SK-N-SH treated with all-trans-retinoic acid at 6 μM for 48 hours (cell line): ENCODE measurements around the gene SIN3B.

Experiments used
- ATAC-seq: fragments of 200-7000 bp; cut with Tn5 transposase; 3 replicates; pipeline ENCODE4 v1.9.1; 2020; ENCODE audit warnings: mild to moderate bottlenecking, moderate library complexity
- BACH2 ChIP-seq: fragments of 250-450 bp; sonication (Bioruptor Pico); IDR thresholded peaks from 2 replicates; pipeline ENCODE4 v1.9.0; 2021; ENCODE audit warnings: mild to moderate bottlenecking, borderline replicate concordance
- CREB5 ChIP-seq: fragments of 250-450 bp; sonication (Bioruptor Pico); IDR thresholded peaks from 2 replicates; pipeline ENCODE4 v1.5.1; 2020; ENCODE audit warnings: low read depth, mild to moderate bottlenecking, moderate library complexity
- CSDC2 ChIP-seq: fragments of 250-450 bp; sonication (Bioruptor Pico); IDR thresholded peaks from 2 replicates; pipeline ENCODE4 v1.5.0; 2020; ENCODE audit warnings: mild to moderate bottlenecking, moderate library complexity
- CSRNP3 ChIP-seq: fragments of 250-450 bp; sonication (Bioruptor Pico); IDR thresholded peaks from 2 replicates; pipeline ENCODE4 v1.5.1; 2021; ENCODE audit warnings: mild to moderate bottlenecking, moderate library complexity
- ESRRG ChIP-seq: fragments of 250-450 bp; sonication (Bioruptor Pico); IDR thresholded peaks from 2 replicates; pipeline ENCODE4 v1.6.1; 2021; ENCODE audit warnings: mild to moderate bottlenecking
- GLIS3 ChIP-seq: fragments of 250-450 bp; sonication (Bioruptor Pico); IDR thresholded peaks from 2 replicates; pipeline ENCODE4 v1.5.0; 2020; ENCODE audit warnings: mild to moderate bottlenecking, moderate library complexity
- ISL1 ChIP-seq: fragments of 250-450 bp; sonication (Bioruptor Pico); IDR thresholded peaks from 2 replicates; pipeline ENCODE4 v2.1.2; 2022; ENCODE audit warnings: mild to moderate bottlenecking, moderate library complexity
- OSR1 ChIP-seq: fragments of 250-450 bp; sonication (Bioruptor Pico); IDR thresholded peaks from 2 replicates; pipeline ENCODE4 v1.8.0; 2022; ENCODE audit warnings: moderate library complexity, mild to moderate bottlenecking, inconsistent platforms
- PATZ1 ChIP-seq: fragments of 250-450 bp; sonication (Bioruptor Pico); IDR thresholded peaks from 2 replicates; pipeline ENCODE4 v1.8.0; 2020; ENCODE audit warnings: mild to moderate bottlenecking, moderate library complexity, borderline replicate concordance
- POU6F1 ChIP-seq: fragments of 250-450 bp; sonication (Bioruptor Pico); IDR thresholded peaks from 2 replicates; pipeline ENCODE4 v1.8.0; 2021; ENCODE audit warnings: low read depth, mild to moderate bottlenecking, moderate library complexity, borderline replicate concordance
- PPARA ChIP-seq: fragments of 250-450 bp; sonication (Bioruptor Pico); IDR thresholded peaks from 2 replicates; pipeline ENCODE4 v1.5.0; 2020; ENCODE audit warnings: mild to moderate bottlenecking, borderline replicate concordance
- RARB ChIP-seq: fragments of 250-450 bp; sonication (Bioruptor Pico); IDR thresholded peaks from 2 replicates; pipeline ENCODE4 v1.8.0; 2021; ENCODE audit warnings: mild to moderate bottlenecking, moderate library complexity
- SNAI2 ChIP-seq: fragments of 250-450 bp; sonication (Bioruptor Pico); IDR thresholded peaks from 2 replicates; pipeline ENCODE4 v1.5.0; 2020; ENCODE audit warnings: mild to moderate bottlenecking, moderate library complexity
- TCF4 ChIP-seq: fragments of 250-450 bp; sonication (Bioruptor Pico); IDR thresholded peaks from 2 replicates; pipeline ENCODE4 v1.8.0; 2021; ENCODE audit warnings: mild to moderate bottlenecking, moderate library complexity, borderline replicate concordance
- TSHZ2 ChIP-seq: fragments of 250-450 bp; sonication (Bioruptor Pico); IDR thresholded peaks from 2 replicates; pipeline ENCODE4 v1.5.0; 2020; ENCODE audit warnings: mild to moderate bottlenecking, moderate library complexity
- ZC3H10 ChIP-seq: fragments of 250-450 bp; sonication (Bioruptor Pico); IDR thresholded peaks from 2 replicates; pipeline ENCODE4 v1.5.1; 2021; ENCODE audit warnings: mild to moderate bottlenecking, moderate library complexity
- ZFP3 ChIP-seq: fragments of 250-450 bp; sonication (Bioruptor Pico); IDR thresholded peaks from 2 replicates; pipeline ENCODE4 v1.5.0; 2020; ENCODE audit warnings: mild to moderate bottlenecking, moderate library complexity
- ZNF565 ChIP-seq: fragments of 450-650 bp; formaldehyde crosslinking; conservative IDR thresholded peaks from 2 replicates; pipeline ENCODE4 v1.5.0; 2020; ENCODE audit warnings: low read depth, mild to moderate bottlenecking, moderate library complexity
- ZNF70 ChIP-seq: fragments of 450-650 bp; formaldehyde crosslinking; IDR thresholded peaks from 2 replicates; pipeline ENCODE4 v1.5.0; 2020; ENCODE audit warnings: mild to moderate bottlenecking, moderate library complexity

The SIN3B gene

GRCh38 chr19:16782719-16783118, 46.5 kb upstream of the SIN3B start:
- TF ChIP-seq ISL1 (CRISPR knock-in tag) (no peak), ZNF70 (CRISPR knock-in tag) (no peak), ZFP3 (CRISPR knock-in tag) (no peak), CSDC2 (CRISPR knock-in tag) (no peak), GLIS3 (no peak), BACH2 (CRISPR knock-in tag) (no peak), ZNF565 (CRISPR knock-in tag) (no peak), POU6F1 (no peak), ZC3H10 (CRISPR knock-in tag) (no peak), OSR1 (CRISPR knock-in tag) (no peak), TSHZ2 (no peak), TCF4 (CRISPR knock-in tag) (no peak), ESRRG (no peak), PATZ1 (no peak), SNAI2 (CRISPR knock-in tag) (no peak)

GRCh38 chr19:16788479-16788878, 40.7 kb upstream of the SIN3B start:
- TF ChIP-seq ESRRG (no peak), CSRNP3 (CRISPR knock-in tag) (no peak), ZFP3 (CRISPR knock-in tag) (no peak), CREB5 (CRISPR knock-in tag) (no peak), ZC3H10 (CRISPR knock-in tag) (no peak), RARB (CRISPR knock-in tag) (no peak), CSDC2 (CRISPR knock-in tag) (no peak), TCF4 (CRISPR knock-in tag) (no peak), PPARA (CRISPR knock-in tag) (no peak), ISL1 (CRISPR knock-in tag) (no peak)
- TF ChIP-seq, all 23 proteins: peak for 0
- ATAC-seq: no peak

More at GRCh38 chr19:16782719-16783118, 46.5 kb upstream of the SIN3B start:
- no peak for ATAC-seq

- no peak for ATAC-seq
- no peak for TF ChIP-seq CSRNP3 (CRISPR knock-in tag)
- no peak for TF ChIP-seq SNAI2 (CRISPR knock-in tag)
- no peak for TF ChIP-seq ZNF70 (CRISPR knock-in tag)
- no peak for TF ChIP-seq ZFP3 (CRISPR knock-in tag)
- TF ChIP-seq TSHZ2: no peak
- TF ChIP-seq POU6F1: no peak
- no peak for TF ChIP-seq PPARA (CRISPR knock-in tag)
- no peak for TF ChIP-seq PATZ1
- no peak for TF ChIP-seq RARB (CRISPR knock-in tag)
- no peak for TF ChIP-seq CSDC2 (CRISPR knock-in tag)
- no peak for TF ChIP-seq ISL1 (CRISPR knock-in tag)
Observed at GRCh38 chr19:16789238-16789637, 40.0 kb upstream of the SIN3B start.
